Cardiac fibroblast (primary cell): ENCODE measurements around the gene PCCA.

Source experiments
- DNase-seq, 2 donors: peaks; one replicate each; pipeline versions ENCODE4 v3.0.0 to v3.0.0-alpha.2; 2010; ENCODE audit warnings: low read depth in 2 of 2
- H3K4me3 ChIP-seq, 2 donors: replicated peaks in 1 of 2; 1 replicate in 1 of 2; 2 replicates in 1 of 2; pipeline ENCODE4 v1.5.1; 2011; ENCODE audit warnings: low read depth in 2 of 2, low read length in 2 of 2, mild to moderate bottlenecking in 2 of 2, moderate library complexity in 1 of 2
- CTCF ChIP-seq: IDR thresholded peaks from one replicate; pipeline ENCODE4 v1.5.1; 2011; ENCODE audit warnings: low read depth, mild to moderate bottlenecking, low read length, inconsistent platforms

Gene PCCA

GRCh38 chr13:100397627-100398026 is 308.7 kb downstream of the PCCA start:
- no peak overlapping the region for H3K4me3 ChIP-seq
- no peak for TF ChIP-seq CTCF
- no peak for DNase-seq

GRCh38 chr13:100398360-100398759 is 309.5 kb downstream of the PCCA start:
- TF ChIP-seq CTCF = no peak
- DNase-seq = no peak
- H3K4me3 ChIP-seq = no peak overlapping the region

- no peak for DNase-seq
- TF ChIP-seq CTCF = no peak
- H3K4me3 ChIP-seq = no peak overlapping the region
Observed at GRCh38 chr13:100399455-100399854, 310.6 kb downstream of the PCCA start.

- DNase-seq = no peak
- H3K4me3 ChIP-seq = no peak overlapping the region
- TF ChIP-seq CTCF = no peak
Observed at GRCh38 chr13:100403675-100404074, 314.8 kb downstream of the PCCA start.

GRCh38 chr13:100409132-100409531 is 320.2 kb downstream of the PCCA start:
- no peak overlapping the region for H3K4me3 ChIP-seq
- TF ChIP-seq CTCF = no peak
- DNase-seq = peak in 1 of 2 donors; percentile 7

GRCh38 chr13:100423375-100423774 is 334.5 kb downstream of the PCCA start:
- peak in 1 of 2 donors; percentile 45 for DNase-seq
- TF ChIP-seq CTCF = no peak

GRCh38 chr13:100428986-100429385 is 340.1 kb downstream of the PCCA start:
- no peak overlapping the region for H3K4me3 ChIP-seq
- peak in 1 of 2 donors; percentile 6 for DNase-seq
- no peak for TF ChIP-seq CTCF

More at GRCh38 chr13:100423375-100423774, 334.5 kb downstream of the PCCA start:
- H3K4me3 ChIP-seq = no peak overlapping the region
